ENCODE data around the gene SORCS1. TPM values are rescaled to one million over a fixed set of nuclear protein-coding genes. Genes with fewer than 3 reads are reported as not detected.

The SORCS1 gene
- total RNA-seq, 1 experiment from 2014 or later: 1.7 TPM

DNA sequence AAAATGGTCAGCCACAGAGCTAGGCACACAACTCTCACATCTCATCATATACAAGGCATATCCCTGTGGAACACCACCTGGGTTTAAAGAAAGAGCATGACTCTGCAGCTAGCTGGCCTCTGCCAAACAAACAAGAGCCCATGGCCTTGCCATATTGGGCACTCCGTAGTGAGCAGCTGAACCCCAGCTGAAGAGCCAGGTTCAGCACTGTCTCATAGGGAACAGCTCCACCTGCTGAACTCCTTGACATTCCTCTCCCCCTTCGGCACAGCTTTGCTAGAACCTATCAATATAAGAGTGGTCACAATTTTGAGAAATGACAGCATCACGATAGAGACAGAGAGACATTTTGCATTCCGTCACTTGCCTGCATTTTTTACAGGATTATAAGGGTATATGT lies 20.0 kb downstream of the SORCS1 start:
- Mint-ChIP-seq H3K4me1 (peaks cover 3 to 4% of the 10 kb centered on the region in 2 experiments; a peak in 1 of 4 replicates), H3K27ac (no peak overlapping the region), H3K4me3 (no peak overlapping the region), H3K27me3 (ENCODE audit: low read depth) (no peaks in the 10 kb centered on the region; the same call in 1 of the 2 replicates), H3K36me3 (ENCODE audit: insufficient read depth in 1 of 3, low read depth in 3 of 3) (no peaks in the 10 kb centered on the region), H3K9me3 (no peaks in the 10 kb centered on the region)
- Histone ChIP-seq H4K8ac (replicated peaks; ENCODE audit: insufficient read length, low read depth, low read length) (no peak overlapping the region), H3K23me2 (ENCODE audit: insufficient read length, low read depth, low read length, poor library complexity, severe bottlenecking) (no peaks in the 10 kb centered on the region), H2AK5ac (ENCODE audit: insufficient read length, low read length) (no peak overlapping the region), H3K79me2 (ENCODE audit: insufficient read depth, low read length) (no peaks in the 10 kb centered on the region), H3K4me1 (ENCODE audit: insufficient read depth, low read length) (no peaks in the 10 kb centered on the region), H3K9me3 (ENCODE audit: control insufficient read depth, low read depth, low read length) (no peaks in the 10 kb centered on the region), H2AFZ (ENCODE audit: low read length) (no peak overlapping the region), H2BK20ac (ENCODE audit: low read depth, low read length, poor library complexity, severe bottlenecking) (no peak overlapping the region), H4K91ac (ENCODE audit: insufficient read length, low read depth, low read length) (no peak overlapping the region), H3K79me1 (ENCODE audit: insufficient read depth, low read depth, low read length, poor library complexity, severe bottlenecking) (no peaks in the 10 kb centered on the region), H3K56ac (ENCODE audit: insufficient read length, low read depth, low read length) (no peak overlapping the region), H3K18ac (ENCODE audit: insufficient read length, low read depth, low read length) (no peak overlapping the region), H3K4ac (ENCODE audit: low read depth, low read length) (no peak overlapping the region), H3K14ac (ENCODE audit: insufficient read depth, low read length) (no peak overlapping the region), H2BK12ac (ENCODE audit: insufficient read length, low read depth, low read length) (no peak overlapping the region), H3K9ac (ENCODE audit: extremely low read depth, insufficient read length, low read length) (no peak overlapping the region), H4K5ac (ENCODE audit: insufficient read length, low read depth, low read length) (no peak overlapping the region), H3K4me2 (ENCODE audit: insufficient read depth, insufficient read length, low read length) (no peak overlapping the region), H4K20me1 (ENCODE audit: control insufficient read depth, insufficient read depth, insufficient read length) (no peaks in the 10 kb centered on the region), H3K27me3 (ENCODE audit: insufficient read depth, low read length) (no peaks in the 10 kb centered on the region), H2BK120ac (ENCODE audit: low read depth, low read length, poor library complexity, severe bottlenecking) (no peak overlapping the region), H3T11ph (ENCODE audit: low read length) (no peak overlapping the region), H2BK15ac (ENCODE audit: low read depth, low read length) (no peak overlapping the region), H3K27ac (ENCODE audit: insufficient read length, low read depth, low read length) (no peak overlapping the region), H3K23ac (ENCODE audit: insufficient read length, low read depth, low read length) (no peak overlapping the region), H2BK5ac (ENCODE audit: insufficient read length, low read length) (no peak overlapping the region)
- TF ChIP-seq, protein P1, sequence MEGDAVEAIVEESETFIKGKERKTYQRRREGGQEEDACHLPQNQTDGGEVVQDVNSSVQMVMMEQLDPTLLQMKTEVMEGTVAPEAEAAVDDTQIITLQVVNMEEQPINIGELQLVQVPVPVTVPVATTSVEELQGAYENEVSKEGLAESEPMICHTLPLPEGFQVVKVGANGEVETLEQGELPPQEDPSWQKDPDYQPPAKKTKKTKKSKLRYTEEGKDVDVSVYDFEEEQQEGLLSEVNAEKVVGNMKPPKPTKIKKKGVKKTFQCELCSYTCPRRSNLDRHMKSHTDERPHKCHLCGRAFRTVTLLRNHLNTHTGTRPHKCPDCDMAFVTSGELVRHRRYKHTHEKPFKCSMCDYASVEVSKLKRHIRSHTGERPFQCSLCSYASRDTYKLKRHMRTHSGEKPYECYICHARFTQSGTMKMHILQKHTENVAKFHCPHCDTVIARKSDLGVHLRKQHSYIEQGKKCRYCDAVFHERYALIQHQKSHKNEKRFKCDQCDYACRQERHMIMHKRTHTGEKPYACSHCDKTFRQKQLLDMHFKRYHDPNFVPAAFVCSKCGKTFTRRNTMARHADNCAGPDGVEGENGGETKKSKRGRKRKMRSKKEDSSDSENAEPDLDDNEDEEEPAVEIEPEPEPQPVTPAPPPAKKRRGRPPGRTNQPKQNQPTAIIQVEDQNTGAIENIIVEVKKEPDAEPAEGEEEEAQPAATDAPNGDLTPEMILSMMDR (conservative IDR thresholded peaks at IDR 0.05): 0 out of 3 replicates have a peak, but pooled peaks have one; percentile 25
- no CpG with 5 or more reads among the region's 4 CpGs for WGBS (ENCODE audit: extremely low coverage, insufficient read length, low lambda C conversion rate)
- DNase-seq: peak; percentile 41

Data from H9 (cell line).